H1 (cell line): ENCODE measurements around the gene PLGRKT. TPM values are rescaled to one million over a fixed set of nuclear protein-coding genes. Genes with fewer than 3 reads are reported as not detected.
"Not testable (repeated sequence)": the region's sequence is repeated elsewhere in the genome, so short reads cannot be mapped to it uniquely, and the experiment has no call there.

Experiments
- CTCF ChIA-PET: fragments of 300-600 bp; sonication (Branson Sonifier 250); formaldehyde crosslinking; loops from one replicate; lab custom pipeline; 2021; ENCODE audit not compliant: partially characterized antibody; lab: Charles Lee
- POLR2A ChIA-PET: fragments of 300-600 bp; sonication (Branson Sonifier 250); formaldehyde crosslinking; loops from one replicate; lab custom pipeline; 2021; ENCODE audit warnings: inconsistent platforms; ENCODE audit not compliant: partially characterized antibody; lab: Charles Lee
- DNase-seq, 2 experiments: peaks; one replicate each; pipeline versions ENCODE4 v3.0.0 to v3.0.0-alpha.2; 2010 to 2022; ENCODE audit warnings: low spot score in 2 of 2, low read depth in 1 of 2, mixed read lengths in 1 of 2
- FAIRE-seq: peaks from 2 replicates; lab custom pipeline; 2011; peaks lifted over from hg19 to GRCh38; lab: Jason Lieb, UNC
- H2AFZ ChIP-seq: 2 replicates; pipeline ENCODE4 v1.8.1; 2012; ENCODE audit warnings: low read length, inconsistent platforms
- H2AK5ac ChIP-seq: 2 replicates; pipeline ENCODE4 v1.6.1; 2013; ENCODE audit warnings: low read depth, low read length
- H2BK120ac ChIP-seq: replicated peaks from 2 replicates; pipeline ENCODE3; 2013; ENCODE audit warnings: low read depth, low read length, inconsistent platforms
- H2BK12ac ChIP-seq: 2 replicates; pipeline ENCODE4 v1.6.1; 2013; ENCODE audit warnings: low read depth, low read length
- H2BK15ac ChIP-seq: 2 replicates; pipeline ENCODE4 v1.6.1; 2013; ENCODE audit warnings: low read length
- H2BK20ac ChIP-seq: 2 replicates; pipeline ENCODE4 v1.6.1; 2013; ENCODE audit warnings: low read length
- H2BK5ac ChIP-seq: 2 replicates; pipeline ENCODE4 v1.6.1; 2013; ENCODE audit warnings: low read depth, low read length
- H3K14ac ChIP-seq: 2 replicates; pipeline ENCODE4 v1.6.1; 2013; ENCODE audit warnings: inconsistent platforms; ENCODE audit not compliant: insufficient read length
- H3K18ac ChIP-seq: 2 replicates; pipeline ENCODE4 v1.6.1; 2013; ENCODE audit warnings: low read length; ENCODE audit errors: extremely low read depth
- H3K23ac ChIP-seq: 2 replicates; pipeline ENCODE4 v1.6.1; 2013; ENCODE audit warnings: inconsistent platforms; ENCODE audit not compliant: insufficient read length
- H3K23me2 ChIP-seq: 2 replicates; pipeline ENCODE4 v1.6.1; 2013; ENCODE audit warnings: low read depth, low read length
- H3K27ac ChIP-seq: 2 replicates; pipeline ENCODE4 v1.6.1; 2011; ENCODE audit warnings: low read depth, low read length, inconsistent platforms
- H3K27me3 ChIP-seq, 4 experiments: replicated peaks in 1 of 4; 1 replicate in 1 of 4; 2 replicates in 3 of 4; pipeline versions ENCODE4 v1.6.1 to v1.8.1; 2011 to 2013; ENCODE audit warnings: low read length in 3 of 4, mild to moderate bottlenecking in 3 of 4, inconsistent platforms in 2 of 4, mixed read lengths in 2 of 4, moderate library complexity in 1 of 4; ENCODE audit not compliant: control insufficient read depth in 3 of 4, insufficient read depth in 3 of 4; ENCODE audit errors: extremely low read depth in 1 of 4
- H3K36me3 ChIP-seq, 4 experiments: 2 replicates each; pipeline versions ENCODE4 v1.6.1 to v1.8.1; 2011 to 2013; ENCODE audit warnings: mild to moderate bottlenecking in 4 of 4, low read length in 3 of 4, moderate library complexity in 2 of 4, control low read depth in 1 of 4, inconsistent platforms in 1 of 4; ENCODE audit not compliant: insufficient read depth in 4 of 4, control insufficient read depth in 2 of 4
- H3K4ac ChIP-seq: replicated peaks from 2 replicates; pipeline ENCODE3; 2013; ENCODE audit warnings: low read length, low read depth, mixed read lengths, inconsistent platforms; ENCODE audit not compliant: insufficient read length
- H3K4me1 ChIP-seq, 4 experiments: replicated peaks in 1 of 4; 1 replicate in 1 of 4; 2 replicates in 3 of 4; pipeline versions ENCODE4 v1.6.1 to v1.8.1; 2011 to 2013; ENCODE audit warnings: low read length in 3 of 4, inconsistent platforms in 2 of 4, mixed read lengths in 1 of 4; ENCODE audit not compliant: insufficient read depth in 4 of 4, control insufficient read depth in 3 of 4
- H3K4me2 ChIP-seq, 2 experiments: 2 replicates each; pipeline versions ENCODE4 v1.6.1 to v1.8.1; 2011 to 2013; ENCODE audit warnings: low read depth in 2 of 2, low read length in 2 of 2, control low read depth in 1 of 2, inconsistent platforms in 1 of 2, mild to moderate bottlenecking in 1 of 2; ENCODE audit not compliant: insufficient read depth in 1 of 2
- H3K4me3 ChIP-seq, 4 experiments: fragments of 200-600, 300-600 bp in 1 of 4; sonication (generic), shearing (Covaris generic), sonication (Bioruptor Twin) in 1 of 4; 2 replicates each; pipeline versions ENCODE4 v1.5.1 to v1.8.1; 2011 to 2016; ENCODE audit warnings: low read length in 4 of 4, low read depth in 3 of 4, control low read depth in 2 of 4, inconsistent platforms in 2 of 4, mild to moderate bottlenecking in 2 of 4, mixed read lengths in 1 of 4, moderate library complexity in 1 of 4; ENCODE audit not compliant: insufficient read depth in 2 of 4; ENCODE audit errors: extremely low read depth in 1 of 4
- H3K56ac ChIP-seq: replicated peaks from 2 replicates; pipeline ENCODE3; 2013; ENCODE audit warnings: low read depth, mild to moderate bottlenecking, mixed read lengths, low read length, inconsistent platforms; ENCODE audit not compliant: insufficient read length
- H3K79me1 ChIP-seq: 2 replicates; pipeline ENCODE4 v1.6.1; 2013; ENCODE audit warnings: low read depth, low read length, control low read depth
- H3K79me2 ChIP-seq, 2 experiments: 2 replicates each; pipeline versions ENCODE4 v1.6.1 to v1.8.1; 2012 to 2013; ENCODE audit warnings: low read length in 2 of 2, mild to moderate bottlenecking in 2 of 2, inconsistent platforms in 1 of 2; ENCODE audit not compliant: insufficient read depth in 2 of 2, control insufficient read depth in 1 of 2
- H3K9ac ChIP-seq, 4 experiments: replicated peaks in 1 of 4; 1 replicate in 1 of 4; 2 replicates in 3 of 4; pipeline versions ENCODE4 v1.6.1 to v1.8.1; 2011 to 2013; ENCODE audit warnings: low read depth in 3 of 4, low read length in 3 of 4, control low read depth in 2 of 4, mild to moderate bottlenecking in 2 of 4, moderate library complexity in 2 of 4, inconsistent platforms in 1 of 4; ENCODE audit errors: extremely low read depth in 1 of 4
- H3K9me3 ChIP-seq, 2 experiments: 2 replicates each; pipeline versions ENCODE4 v1.6.1 to v1.8.1; 2012 to 2013; ENCODE audit warnings: mild to moderate bottlenecking in 2 of 2, moderate library complexity in 2 of 2, control low read depth in 1 of 2, inconsistent platforms in 1 of 2, low read depth in 1 of 2, low read length in 1 of 2, mixed read lengths in 1 of 2; ENCODE audit not compliant: insufficient read depth in 2 of 2
- H4K20me1 ChIP-seq, 2 experiments: replicated peaks in 1 of 2; 2 replicates each; pipeline versions ENCODE3 to v1.8.1; 2011 to 2013; ENCODE audit warnings: inconsistent platforms in 2 of 2, low read length in 2 of 2, mild to moderate bottlenecking in 1 of 2; ENCODE audit not compliant: insufficient read depth in 2 of 2, control insufficient read depth in 1 of 2
- H4K5ac ChIP-seq: 2 replicates; pipeline ENCODE4 v1.6.1; 2013; ENCODE audit warnings: low read length, low read depth, mixed read lengths, inconsistent platforms; ENCODE audit not compliant: insufficient read length
- H4K8ac ChIP-seq: 2 replicates; pipeline ENCODE4 v1.8.0; 2013; ENCODE audit warnings: mild to moderate bottlenecking, moderate library complexity, low read length, inconsistent platforms; ENCODE audit not compliant: insufficient read depth; ENCODE audit errors: extremely low read depth
- H4K91ac ChIP-seq: replicated peaks from 2 replicates; pipeline ENCODE3; 2013; ENCODE audit warnings: low read length, mixed read lengths, inconsistent platforms; ENCODE audit not compliant: insufficient read length
- WGBS, 2 experiments: shearing (Covaris generic) in 1 of 2; methylation state at CpG; one replicate each; pipeline versions ENCODE4 v1.1.6 to v1.1.7; 2013 to 2015; ENCODE audit warnings: low lambda C conversion rate in 2 of 2, mixed read lengths in 2 of 2, inconsistent platforms in 1 of 2, low coverage in 1 of 2, missing lambda C conversion rate in 1 of 2; ENCODE audit not compliant: insufficient replicate concordance in 2 of 2, insufficient coverage in 1 of 2, insufficient read length in 1 of 2; ENCODE audit errors: extremely low coverage in 1 of 2, missing lambda C conversion rate in 1 of 2; 5-methylcytosine and 5-hydroxymethylcytosine counted together
- polyA plus RNA-seq, 7 experiments: library from polyadenylated mRNA; depleted of rRNA in 3 of 7; stranded (reverse) in 5 of 7; unstranded in 2 of 7; fragments of >200 nt in 5 of 7; fragments of 200-250 nt in 2 of 7; gene quantifications; 1 replicate in 5 of 7; 2 replicates in 1 of 7; 4 replicates in 1 of 7; pipeline versions ENCODE4 v1.2.1 to v1.2.3, GENCODE V29; 2011 to 2013; ENCODE audit warnings: missing spikeins in 2 of 7, mixed read lengths in 2 of 7
- total RNA-seq: library from RNA; stranded (reverse); fragmentation: NEBNext Ultra II Directional; extraction: Animal tissue kit (Norgen Biotek cat#: 25700); gene quantifications from 2 replicates; pipeline ENCODE4 v1.2.1, GENCODE V29; 2021

The PLGRKT gene
- total and polyA plus RNA-seq, 2 of the 8 experiments (the other 6 are each of a cell fraction or from before 2014, with no cell fraction given): 5.4 to 15.7 TPM

- H3K23ac ChIP-seq, POLR2A ChIA-PET, H2BK120ac ChIP-seq, H3K4me2 ChIP-seq, CTCF ChIA-PET, H3K4me3 ChIP-seq, H2BK12ac ChIP-seq, H2BK5ac ChIP-seq, H3K56ac ChIP-seq, H3K79me2 ChIP-seq, H2BK15ac ChIP-seq, H3K27ac ChIP-seq, H2BK20ac ChIP-seq, H4K20me1 ChIP-seq, H3K14ac ChIP-seq, DNase-seq, H3K79me1 ChIP-seq, H3K4ac ChIP-seq, H3K9ac ChIP-seq, H3K27me3 ChIP-seq, FAIRE-seq, H3K18ac ChIP-seq, H2AK5ac ChIP-seq, H3K4me1 ChIP-seq, H2AFZ ChIP-seq, H4K8ac ChIP-seq, H3K36me3 ChIP-seq, H4K91ac ChIP-seq, H3K23me2 ChIP-seq, H3K9me3 ChIP-seq, H4K5ac ChIP-seq: not testable (repeated sequence)
- WGBS, 2 experiments: 93% methylated on average over 2 of the region's 2 CpGs; no CpG with 5 or more reads in 1 of the 2 experiments
These were observed 37.9 kb upstream of the PLGRKT start for GRCh38 chr9:5475611-5476010.
